NCI-H524 treated with DMSO at 0.1 percent for 48 hours (cell line): ENCODE data around the gene CORO2B.

ENCODE experiments used
- DNase-seq: peaks from one replicate; lab custom pipeline; 2025; lab: John Stamatoyannopoulos, UW

Gene CORO2B

GRCh38 chr15:68775671-68776476, 197.1 kb downstream of the CORO2B start:
- DNase-seq, result no peak

GRCh38 chr15:68776477-68777270, 197.9 kb downstream of the CORO2B start:
- DNase-seq, result no peak
